OCI-LY3 (cell line): Measurements from ENCODE around the gene PAK1IP1.

Experiments used
- H2AFZ ChIP-seq: fragments of 200-600, 300-600 bp; shearing (Covaris generic); 2 replicates; pipeline ENCODE4 v1.6.0; 2014; ENCODE audit warnings: antibody characterized with exemption, low read depth, low read length
- H3K27ac ChIP-seq: fragments of 200-600, 300-600 bp; sonication (generic); 2 replicates; pipeline ENCODE4 v1.5.1; 2014; ENCODE audit warnings: mild to moderate bottlenecking, low read length, moderate library complexity, mixed read lengths
- H3K27me3 ChIP-seq: fragments of 200-600, 300-600 bp; sonication (generic); 2 replicates; pipeline ENCODE4 v1.6.1; 2014; ENCODE audit warnings: low read depth, low read length, mixed read lengths
- H3K36me3 ChIP-seq: fragments of 200-600, 300-600 bp; sonication (generic); replicated peaks from 2 replicates; pipeline ENCODE3; 2014; ENCODE audit warnings: low read depth, low read length, mixed read lengths
- H3K4me1 ChIP-seq: fragments of 300-600, 200-600 bp; sonication (generic); 2 replicates; pipeline ENCODE4 v1.6.1; 2014; ENCODE audit warnings: low read length, mixed read lengths
- H3K4me2 ChIP-seq: fragments of 200-600, 300-600 bp; sonication (generic); 2 replicates; pipeline ENCODE4 v1.6.1; 2014; ENCODE audit warnings: low read length, mixed read lengths
- H3K4me3 ChIP-seq: fragments of 300-600, 200-600 bp; sonication (generic); 2 replicates; pipeline ENCODE4 v1.5.1; 2014; ENCODE audit warnings: antibody characterized with exemption, mild to moderate bottlenecking, low read length, moderate library complexity
- H3K79me2 ChIP-seq: fragments of 300-600, 200-600 bp; shearing (Covaris generic); 2 replicates; pipeline ENCODE4 v1.6.1; 2014; ENCODE audit warnings: mild to moderate bottlenecking, low read length, mixed read lengths
- H3K9ac ChIP-seq: fragments of 300-600, 200-600 bp; shearing (Covaris generic); 2 replicates; pipeline ENCODE4 v1.6.0; 2014; ENCODE audit warnings: mild to moderate bottlenecking, low read length, moderate library complexity
- H3K9me3 ChIP-seq: fragments of 200-600, 300-600 bp; shearing (Covaris generic); 2 replicates; pipeline ENCODE4 v1.6.1; 2014; ENCODE audit warnings: low read length, mixed read lengths; ENCODE audit not compliant: insufficient read depth
- H4K20me1 ChIP-seq: fragments of 200-600, 300-600 bp; sonication (generic); 2 replicates; pipeline ENCODE4 v1.6.1; 2016; ENCODE audit warnings: low read length, mixed read lengths; ENCODE audit not compliant: insufficient read depth
- CTCF ChIP-seq: fragments of 200-600, 300-600 bp; sonication (generic); IDR thresholded peaks from 2 replicates; pipeline ENCODE4 v1.5.1; 2014; ENCODE audit warnings: antibody characterized with exemption, low read length, low read depth
- EZH2phosphoT487 ChIP-seq: fragments of 200-600 bp; shearing (Covaris generic); IDR thresholded peaks from 2 replicates; pipeline ENCODE4 v1.6.1; 2018; ENCODE audit warnings: antibody characterized with exemption, mixed run types, low read depth

Gene PAK1IP1

GRCh38 chr6:10668126-10668917, 26.4 kb upstream of the PAK1IP1 start:
- Histone ChIP-seq H3K79me2 (no peaks in the 10 kb centered on the region), H3K4me3 (no peak overlapping the region), H2AFZ (no peak overlapping the region), H3K36me3 (no peaks in the 10 kb centered on the region), H3K27ac (no peak overlapping the region), H3K27me3 (no peaks in the 10 kb centered on the region; the same call in 1 of the 2 replicates), H3K9me3 (no peaks in the 10 kb centered on the region), H3K4me1 (no peaks in the 10 kb centered on the region), H3K9ac (no peak overlapping the region), H4K20me1 (no peaks in the 10 kb centered on the region), H3K4me2 (no peak overlapping the region)
- TF ChIP-seq EZH2phosphoT487 (no peak), CTCF (no peak)

- Histone ChIP-seq H2AFZ (no peak overlapping the region), H3K4me2 (no peak overlapping the region), H3K36me3 (no peaks in the 10 kb centered on the region)
These were observed 18.4 kb upstream of the PAK1IP1 start for GRCh38 chr6:10676403-10676802.

GRCh38 chr6:10678456-10678855, 16.3 kb upstream of the PAK1IP1 start:
- no peak overlapping the region for H3K9ac ChIP-seq
- no peaks in the 10 kb centered on the region for H3K4me1 ChIP-seq
- no peak overlapping the region for H3K27ac ChIP-seq
- H3K27me3 ChIP-seq: no peaks in the 10 kb centered on the region
- no peaks in the 10 kb centered on the region for H3K36me3 ChIP-seq
- H3K79me2 ChIP-seq: no peaks in the 10 kb centered on the region
- no peaks in the 10 kb centered on the region for H3K9me3 ChIP-seq
- no peak overlapping the region for H3K4me2 ChIP-seq
- no peak overlapping the region for H2AFZ ChIP-seq
- TF ChIP-seq CTCF (no peak), EZH2phosphoT487 (no peak)
- H3K4me3 ChIP-seq: no peak overlapping the region
- no peaks in the 10 kb centered on the region for H4K20me1 ChIP-seq

More at GRCh38 chr6:10676403-10676802, 18.4 kb upstream of the PAK1IP1 start:
- Histone ChIP-seq H3K4me3 (no peak overlapping the region), H3K79me2 (no peaks in the 10 kb centered on the region), H3K9ac (no peak overlapping the region), H3K9me3 (no peaks in the 10 kb centered on the region), H3K27ac (no peak overlapping the region), H4K20me1 (no peaks in the 10 kb centered on the region), H3K27me3 (no peaks in the 10 kb centered on the region; the same call in 1 of the 2 replicates), H3K4me1 (no peaks in the 10 kb centered on the region)
- TF ChIP-seq EZH2phosphoT487 (no peak), CTCF (no peak)

GRCh38 chr6:10681795-10682194, 13.0 kb upstream of the PAK1IP1 start:
- Histone ChIP-seq H3K36me3 (no peaks in the 10 kb centered on the region), H4K20me1 (no peaks in the 10 kb centered on the region), H3K27ac (no peak overlapping the region), H3K79me2 (no peaks in the 10 kb centered on the region), H2AFZ (no peak overlapping the region), H3K9me3 (no peaks in the 10 kb centered on the region), H3K4me2 (no peak overlapping the region), H3K9ac (no peak overlapping the region), H3K27me3 (no peaks in the 10 kb centered on the region), H3K4me1 (no peaks in the 10 kb centered on the region), H3K4me3 (no peak overlapping the region)
- TF ChIP-seq EZH2phosphoT487: no peak
- no peak for TF ChIP-seq CTCF
